GM10248 (cell line): ENCODE results near the gene PIGM.
A peak's percentile ranks its signal among the peaks of the same experiment; 100 is the strongest.

ENCODE experiments used
- CTCF ChIA-PET: fragments of 300-600 bp; sonication (Branson Sonifier 250); formaldehyde crosslinking; extraction: SDS; loops from one replicate; lab custom pipeline; 2021; ENCODE audit warnings: antibody characterized with exemption; lab: Yijun Ruan, JAX
- POLR2A ChIA-PET: fragments of 350-650 bp; sonication (Branson Sonifier 250); formaldehyde crosslinking; extraction: SDS; loops from one replicate; lab custom pipeline; 2020; ENCODE audit warnings: antibody characterized with exemption; lab: Yijun Ruan, JAX
- DNase-seq: peaks from one replicate; pipeline ENCODE4 v3.0.0; 2012; ENCODE audit errors: extremely low spot score
- TF ChIP-seq, protein P1 (sequence below): IDR thresholded peaks from 2 replicates; pipeline ENCODE4 v1.5.1; 2012; ENCODE audit warnings: mild to moderate bottlenecking, low read depth; ENCODE audit errors: extremely low read depth, missing control alignments, control extremely low read depth

PIGM gene

DNA sequence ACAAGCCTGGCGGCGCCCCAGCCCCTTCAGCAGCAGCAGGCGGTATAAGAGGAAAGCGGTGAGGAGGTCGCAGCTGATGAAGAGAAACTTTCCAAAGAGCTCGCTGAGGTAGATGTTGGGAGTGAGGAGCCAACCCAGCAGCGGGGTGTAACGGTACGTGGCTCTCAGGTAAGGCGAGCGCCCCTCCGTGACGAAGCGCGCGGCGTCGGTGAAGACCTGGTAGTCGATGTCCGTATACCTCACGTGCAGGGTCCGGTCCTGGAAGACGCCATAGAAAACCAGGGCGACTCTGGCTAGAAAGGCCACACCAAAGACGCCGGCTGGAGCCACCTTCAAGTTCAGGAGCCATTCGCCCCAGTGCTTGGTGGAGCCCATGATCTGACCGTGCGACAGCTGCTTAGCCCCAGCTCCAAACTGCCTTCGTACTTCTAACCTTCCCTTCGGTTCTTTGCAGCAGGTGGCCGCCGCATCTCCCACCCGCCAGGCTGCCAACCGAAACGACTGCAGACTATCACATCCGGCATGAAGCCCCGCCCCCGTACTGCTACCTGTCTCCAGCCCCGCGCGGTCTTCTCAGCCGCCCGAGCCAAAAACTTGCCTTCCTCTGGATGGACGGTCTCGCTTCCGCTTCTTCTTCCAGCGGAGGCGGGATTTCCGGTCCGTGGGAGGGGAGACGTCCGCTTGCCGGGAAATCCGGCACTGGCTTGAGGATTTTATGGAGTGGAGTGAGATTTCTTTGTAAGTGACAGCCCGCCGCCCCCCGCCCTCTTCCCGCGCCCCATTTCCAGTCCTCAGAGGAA lies at the start of gene PIGM:
PIGM (minus strand) TSS at position 626 of the 800 bp plus-strand sequence; CDS start at position 375, 251 bp downstream.
- CTCF ChIA-PET: interaction anchor here (1.1 to 4.8 kb wide), 13 partner anchors 9 to 233 kb away, joined by 3 to 45 read pairs (median 5); no protein-coding TSS in a partner anchor
- DNase-seq: peak; percentile 93
- POLR2A ChIA-PET: interaction anchor here (0.6 kb wide), 1 partner anchor 625 kb away, joined by 7 read pairs; no protein-coding TSS in a partner anchor
- TF ChIP-seq, protein P1, sequence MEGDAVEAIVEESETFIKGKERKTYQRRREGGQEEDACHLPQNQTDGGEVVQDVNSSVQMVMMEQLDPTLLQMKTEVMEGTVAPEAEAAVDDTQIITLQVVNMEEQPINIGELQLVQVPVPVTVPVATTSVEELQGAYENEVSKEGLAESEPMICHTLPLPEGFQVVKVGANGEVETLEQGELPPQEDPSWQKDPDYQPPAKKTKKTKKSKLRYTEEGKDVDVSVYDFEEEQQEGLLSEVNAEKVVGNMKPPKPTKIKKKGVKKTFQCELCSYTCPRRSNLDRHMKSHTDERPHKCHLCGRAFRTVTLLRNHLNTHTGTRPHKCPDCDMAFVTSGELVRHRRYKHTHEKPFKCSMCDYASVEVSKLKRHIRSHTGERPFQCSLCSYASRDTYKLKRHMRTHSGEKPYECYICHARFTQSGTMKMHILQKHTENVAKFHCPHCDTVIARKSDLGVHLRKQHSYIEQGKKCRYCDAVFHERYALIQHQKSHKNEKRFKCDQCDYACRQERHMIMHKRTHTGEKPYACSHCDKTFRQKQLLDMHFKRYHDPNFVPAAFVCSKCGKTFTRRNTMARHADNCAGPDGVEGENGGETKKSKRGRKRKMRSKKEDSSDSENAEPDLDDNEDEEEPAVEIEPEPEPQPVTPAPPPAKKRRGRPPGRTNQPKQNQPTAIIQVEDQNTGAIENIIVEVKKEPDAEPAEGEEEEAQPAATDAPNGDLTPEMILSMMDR: no peak

DNA sequence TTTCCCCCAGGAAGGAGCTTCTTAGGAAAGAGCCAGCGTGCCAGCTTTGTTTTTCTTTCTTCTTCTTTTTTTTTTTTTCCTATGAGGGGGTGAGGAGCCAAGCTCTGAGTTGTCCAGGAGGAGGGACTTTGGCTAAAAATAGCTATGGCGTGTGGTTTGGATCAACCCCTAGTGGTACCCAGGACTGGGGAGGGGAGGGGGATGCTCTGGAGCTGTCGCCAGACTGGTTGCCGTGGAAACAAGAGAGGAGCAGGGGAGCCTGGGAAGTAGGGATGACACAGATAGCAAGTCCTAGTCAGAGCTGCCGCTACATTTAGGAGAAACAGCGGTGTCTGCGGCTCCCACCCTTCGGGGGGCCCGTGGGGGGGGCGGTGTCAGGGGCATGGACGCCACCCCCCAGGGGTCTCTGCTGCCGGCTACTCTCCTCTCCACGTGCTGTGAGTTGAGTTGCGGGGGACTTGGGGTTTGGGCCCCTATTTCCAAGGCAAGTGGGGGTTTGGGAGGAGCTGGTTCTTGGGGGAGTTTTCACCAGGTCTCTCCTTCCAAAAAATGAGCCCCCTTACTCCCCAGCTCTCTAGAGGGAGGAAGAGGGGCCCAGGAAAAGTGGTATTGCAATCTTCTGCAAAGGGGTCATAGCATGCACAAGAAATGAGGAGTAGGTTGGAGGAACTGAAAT lies 49.6 kb upstream of the PIGM start, which contains the start of gene KCNJ9:
KCNJ9 (plus strand) TSS at position 278 of the 676 bp plus-strand sequence. CDS start 2,493 bp downstream, outside the sequence.
- ChIA-PET POLR2A (no interaction called here), CTCF (interaction anchor here (1.5 to 45.2 kb wide), 5 partner anchors 3 to 74 kb away, joined by 3 to 983 read pairs (median 8); partner anchors contain the start of genes IGSF8, KCNJ10 and KCNJ9)
- TF ChIP-seq, protein P1: no peak
- DNase-seq: no peak

DNA sequence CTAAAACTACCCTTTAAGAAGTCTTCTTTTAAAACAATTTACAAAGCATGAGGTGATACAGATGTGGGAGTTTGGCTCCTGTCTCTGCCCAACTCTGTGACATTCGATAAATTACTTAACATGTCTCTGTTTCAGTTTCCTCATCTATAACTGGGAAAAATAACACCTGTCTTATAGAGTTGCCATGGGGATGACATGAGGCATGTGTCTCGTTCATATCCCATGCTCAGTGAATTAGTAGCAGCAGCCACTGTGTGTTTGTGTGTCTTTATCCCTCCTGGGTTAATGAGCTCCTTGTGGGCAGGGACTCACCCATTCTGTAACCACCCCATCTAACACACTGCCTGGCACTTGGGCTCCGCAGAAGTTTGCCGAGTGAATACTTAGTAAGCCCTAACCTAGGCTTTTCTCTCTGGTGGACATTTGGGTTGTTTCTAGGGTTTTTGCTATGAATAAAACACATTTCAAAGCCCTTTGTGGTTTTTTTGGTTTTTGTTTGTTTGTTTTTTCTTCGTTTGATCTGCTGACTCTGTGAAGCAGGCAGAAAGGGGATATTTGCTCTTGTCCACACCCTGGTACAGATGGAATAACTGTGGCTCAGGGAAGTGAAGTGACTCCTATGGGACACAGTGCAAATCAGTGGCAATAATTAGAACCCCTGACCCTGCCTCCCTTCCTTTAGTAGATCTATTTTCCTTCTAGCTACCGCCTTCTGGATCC lies 48.8 kb upstream of the PIGM start:
- CTCF ChIA-PET: interaction anchor here (0.6 to 45.2 kb wide), 6 partner anchors 4 to 171 kb away, joined by 3 to 983 read pairs (median 15); partner anchors contain the start of genes IGSF8, KCNJ10, KCNJ9 and PIGM
- DNase-seq: no peak
- TF ChIP-seq, protein P1: no peak
- POLR2A ChIA-PET: no interaction called here

DNA sequence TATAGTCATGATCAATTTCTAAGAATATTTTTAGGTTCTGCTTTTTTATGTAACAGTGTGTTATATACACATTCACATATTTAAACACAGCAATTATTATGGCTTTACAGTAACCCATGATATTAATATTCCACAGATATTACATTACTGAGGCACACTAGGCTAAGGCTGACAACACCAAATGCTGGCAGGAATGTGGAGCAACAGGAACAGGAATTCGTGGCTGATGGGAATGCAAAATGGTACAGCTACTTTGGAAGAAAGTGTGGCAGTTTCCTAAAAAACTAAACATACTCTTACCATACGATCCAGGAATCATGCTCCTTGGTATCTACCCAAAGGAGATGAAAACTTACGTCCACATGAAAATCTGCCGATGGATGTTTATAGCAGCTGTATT lies 47.7 kb upstream of the PIGM start:
- POLR2A ChIA-PET: no interaction called here
- no peak for DNase-seq
- TF ChIP-seq, protein P1: no peak
- CTCF ChIA-PET: interaction anchor here (0.9 to 45.2 kb wide), 28 partner anchors 5 to 531 kb away, joined by 3 to 983 read pairs (median 6); partner anchors contain the start of genes IGSF8, KCNJ10, KCNJ9 and NHLH1

DNA sequence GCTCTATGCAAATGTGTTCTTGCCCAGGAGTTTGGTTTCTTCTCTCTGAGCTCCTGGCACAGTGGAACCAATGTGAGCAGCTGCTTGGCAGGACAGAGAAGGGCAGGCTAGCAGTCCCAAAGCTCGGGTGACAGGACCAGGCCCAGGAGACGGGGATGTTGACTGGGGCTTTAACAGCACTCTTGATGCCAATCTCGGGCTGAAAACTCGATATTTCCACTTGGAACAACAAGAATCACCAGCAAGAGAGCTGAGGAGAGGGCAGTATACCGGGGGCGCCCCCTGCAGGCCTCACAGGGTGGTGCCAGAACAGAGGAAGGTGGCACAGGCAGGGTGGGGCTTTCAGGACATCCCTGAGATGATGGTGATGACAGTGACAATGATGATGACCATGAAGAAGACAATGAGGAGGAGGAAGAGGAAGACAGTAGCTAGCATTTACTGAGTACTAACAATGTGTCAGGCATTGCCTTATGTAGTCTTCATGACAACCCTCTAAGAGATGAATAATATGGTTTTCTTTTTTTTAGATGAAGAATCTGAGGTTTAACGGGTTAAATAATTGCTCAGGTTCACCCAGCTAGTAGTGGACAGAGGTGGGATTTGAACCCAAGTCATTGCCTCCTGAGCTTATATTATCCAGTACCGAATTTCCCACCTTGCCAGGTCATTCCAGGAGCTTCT lies 46.9 kb upstream of the PIGM start:
- TF ChIP-seq, protein P1: peak; percentile 77
- POLR2A ChIA-PET: no interaction called here
- peak; percentile 71 for DNase-seq
- CTCF ChIA-PET: interaction anchor here (0.9 to 45.2 kb wide), 43 partner anchors 6 to 873 kb away, joined by 3 to 983 read pairs (median 4); partner anchors contain the start of genes IGSF8, KCNJ10, KCNJ9 and NHLH1
